Stimulated activated CD8-positive, alpha-beta memory T cell treated with anti-CD3 and anti-CD28 coated beads, Interleukin-12 subunit alpha, Interleukin-12 subunit beta, amount 100 ng/mL, for 24 hours (primary cell): ENCODE data around the gene SELENOW.

ENCODE experiments used
- DNase-seq: peaks from one replicate; pipeline ENCODE4 v3.0.0-alpha.2; 2020; ENCODE audit errors: extremely low read depth

SELENOW gene

DNA sequence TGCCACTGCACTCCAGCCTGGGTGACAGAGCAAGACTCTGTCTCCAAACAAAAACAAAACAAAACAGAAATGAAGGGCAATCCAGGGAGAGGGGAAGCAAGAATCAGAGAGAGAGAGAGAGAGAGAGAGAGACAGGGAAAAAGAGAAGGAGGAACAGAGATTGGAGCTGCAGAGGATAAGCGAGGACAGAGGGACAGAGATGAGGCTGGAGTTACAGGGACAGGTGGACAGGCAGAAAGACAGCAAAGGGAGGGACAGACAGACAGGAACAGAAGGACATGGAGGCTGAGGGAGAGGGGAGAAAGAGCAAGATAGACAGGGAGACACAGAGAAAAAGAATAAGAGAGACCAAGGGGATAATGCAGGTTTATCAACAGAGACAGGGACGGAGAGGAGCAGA, 41.9 kb downstream of the SELENOW start:
- DNase-seq, result no peak

DNA sequence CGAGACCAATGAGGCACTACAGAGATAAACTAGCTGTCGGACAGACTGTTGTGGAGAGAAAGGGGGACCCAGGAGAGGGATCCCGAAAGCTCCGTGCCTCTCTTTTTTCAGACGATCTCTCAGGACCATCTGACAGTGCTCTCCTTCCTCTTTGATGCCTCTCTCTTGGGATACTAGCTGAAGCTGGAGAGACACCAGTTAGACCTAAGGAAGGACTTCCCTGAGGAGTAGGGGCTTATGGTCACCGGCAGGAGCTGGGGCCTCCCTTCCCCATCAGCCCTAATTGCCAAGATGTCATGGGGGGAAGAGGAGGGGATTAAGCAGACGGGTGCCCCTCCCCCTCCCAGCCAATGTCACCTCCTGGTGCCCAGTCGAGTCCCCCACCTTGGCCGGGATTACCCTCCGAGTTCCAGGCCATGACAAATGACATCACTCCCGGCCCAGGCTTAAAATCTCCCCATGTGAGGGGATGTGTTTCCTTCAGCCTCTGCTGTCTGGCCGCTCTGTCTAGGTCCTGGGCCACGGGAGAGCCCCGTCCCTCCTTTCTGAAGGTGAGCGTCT, 43.0 kb downstream of the SELENOW start, which contains the start of gene CRX:
CRX (plus strand) TSS at position 478 of the 561 bp plus-strand sequence. CDS start 12,507 bp downstream, outside the sequence.
- DNase-seq, result no peak

- DNase-seq, result no peak
Measured at GRCh38 chr19:47824396-47824795, 45.9 kb downstream of the SELENOW start.

- no peak for DNase-seq
Measured at GRCh38 chr19:47826800-47827199, 48.3 kb downstream of the SELENOW start.

- no peak for DNase-seq
Measured at GRCh38 chr19:47832723-47833122, 54.2 kb downstream of the SELENOW start.
